ENCODE data around the gene TSPEAR.
"Not testable (repeated sequence)": the region's sequence is repeated elsewhere in the genome, so short reads cannot be mapped to it uniquely, and the experiment has no call there.

TSPEAR gene

GRCh38 chr21:44703731-44704635 is 7.4 kb downstream of the TSPEAR start:
- in situ Hi-C loops (cut with HindIII; ENCODE audit: low sequenced_read_pairs): no loop called here

DNA sequence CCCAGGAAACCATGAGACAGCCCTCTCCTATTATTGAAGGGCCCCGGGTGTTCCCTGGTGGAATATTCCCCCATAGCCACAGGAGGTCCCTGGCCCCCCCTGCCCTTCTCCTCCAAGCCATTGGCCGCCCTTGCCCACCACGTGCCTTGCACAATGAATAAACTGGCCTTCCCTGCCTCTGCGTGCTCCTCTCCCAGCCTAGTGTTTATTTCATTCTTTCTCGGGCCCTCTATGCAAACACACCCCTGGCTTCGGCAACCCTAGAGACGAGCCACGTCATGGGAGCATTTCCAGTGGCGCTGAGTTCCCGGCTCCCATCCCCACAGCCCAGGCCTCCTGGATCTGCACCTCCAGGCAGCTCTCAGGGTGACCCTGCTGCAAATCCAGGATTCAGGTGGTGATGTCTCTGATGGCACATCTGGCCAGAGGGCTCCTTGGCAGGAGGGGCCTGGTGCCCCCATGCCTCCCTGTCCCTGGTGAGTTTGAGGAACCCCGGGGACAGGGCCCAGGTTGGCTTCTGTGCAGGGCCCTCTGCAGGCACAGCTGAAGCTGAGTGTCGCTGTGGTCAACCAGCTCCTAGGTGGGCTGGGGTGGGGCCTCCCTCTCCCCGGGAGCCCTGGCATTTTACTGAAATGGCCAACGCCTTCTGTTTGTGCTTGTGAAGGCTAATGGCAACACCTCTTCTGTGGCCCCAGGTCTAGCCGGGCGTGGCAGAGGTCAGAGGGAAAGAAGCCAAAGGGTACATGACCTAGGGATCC is 8.2 kb downstream of the TSPEAR start:
- in situ Hi-C loops (cut with HindIII; ENCODE audit: low sequenced_read_pairs): no loop called here

DNA sequence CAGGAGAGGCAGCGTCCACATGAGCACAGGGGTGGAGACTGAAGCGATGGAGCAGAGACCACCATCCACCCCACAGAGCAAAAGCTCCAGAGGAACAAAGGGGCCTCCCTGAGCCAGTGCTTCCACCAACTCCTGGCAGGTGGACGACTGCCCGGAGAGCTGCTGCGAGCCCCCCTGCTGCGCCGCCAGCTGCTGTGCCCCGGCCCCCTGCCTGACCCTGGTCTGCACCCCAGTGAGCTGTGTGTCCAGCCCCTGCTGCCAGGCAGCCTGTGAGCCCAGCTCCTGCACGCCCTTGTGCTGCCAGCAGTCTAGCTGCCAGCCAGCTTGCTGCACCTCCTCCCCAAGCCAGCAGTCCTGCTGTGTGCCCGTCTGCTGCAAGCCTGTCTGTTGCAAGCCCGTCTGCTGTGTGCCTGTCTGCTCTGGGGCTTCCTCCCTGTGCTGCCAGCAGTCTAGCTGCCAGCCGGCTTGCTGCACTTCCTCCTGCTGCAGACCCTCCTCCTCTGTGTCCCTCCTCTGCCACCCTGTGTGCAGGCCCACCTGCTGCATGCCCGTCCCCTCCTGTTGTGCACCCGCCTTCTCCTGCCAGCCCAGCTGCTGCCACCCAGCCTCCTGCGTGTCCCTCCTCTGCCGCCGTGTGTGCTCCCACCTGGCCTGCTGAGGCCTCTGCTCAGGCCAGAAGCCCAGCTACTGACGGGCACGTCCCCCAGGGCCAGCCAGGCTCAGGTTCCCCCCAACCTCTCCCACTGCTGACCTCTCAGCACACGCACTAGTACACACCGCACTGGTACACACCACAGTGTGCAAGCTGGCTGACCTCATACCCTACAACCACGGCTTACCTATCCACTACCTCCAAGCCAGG is 9.0 kb downstream of the TSPEAR start:
- in situ Hi-C loops (cut with HindIII; ENCODE audit: low sequenced_read_pairs): no loop called here

DNA sequence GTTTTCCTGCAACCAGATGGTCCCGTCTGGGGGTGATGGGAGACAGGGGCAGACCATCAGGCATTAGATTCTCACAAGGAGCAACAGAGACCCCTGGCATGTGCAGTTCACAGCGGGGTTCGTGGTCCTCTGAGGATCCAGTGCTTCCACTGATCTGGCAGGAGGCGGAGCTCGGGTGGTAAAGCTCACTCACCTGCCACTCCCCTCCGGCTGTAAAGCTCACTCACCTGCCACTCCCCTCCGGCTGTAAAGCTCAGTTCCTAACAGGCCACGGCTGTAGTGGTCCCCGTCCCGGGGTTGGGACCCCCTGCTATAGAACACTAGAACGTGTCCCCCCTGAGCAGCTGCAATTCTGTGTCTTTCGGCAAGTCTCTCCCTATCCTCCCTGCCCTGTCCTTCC is 9.8 kb downstream of the TSPEAR start:
- in situ Hi-C loops (cut with HindIII; ENCODE audit: low sequenced_read_pairs): no loop called here

- in situ Hi-C loops (cut with HindIII; ENCODE audit: low sequenced_read_pairs): no loop called here
These were observed 10.4 kb downstream of the TSPEAR start for GRCh38 chr21:44701023-44701400.

- in situ Hi-C loops (cut with HindIII; ENCODE audit: low sequenced_read_pairs): no loop called here
These were observed 11.0 kb downstream of the TSPEAR start for GRCh38 chr21:44700101-44701022.

GRCh38 chr21:44699502-44700001 is 11.8 kb downstream of the TSPEAR start:
- in situ Hi-C loops (cut with HindIII; ENCODE audit: low sequenced_read_pairs): no loop called here

DNA sequence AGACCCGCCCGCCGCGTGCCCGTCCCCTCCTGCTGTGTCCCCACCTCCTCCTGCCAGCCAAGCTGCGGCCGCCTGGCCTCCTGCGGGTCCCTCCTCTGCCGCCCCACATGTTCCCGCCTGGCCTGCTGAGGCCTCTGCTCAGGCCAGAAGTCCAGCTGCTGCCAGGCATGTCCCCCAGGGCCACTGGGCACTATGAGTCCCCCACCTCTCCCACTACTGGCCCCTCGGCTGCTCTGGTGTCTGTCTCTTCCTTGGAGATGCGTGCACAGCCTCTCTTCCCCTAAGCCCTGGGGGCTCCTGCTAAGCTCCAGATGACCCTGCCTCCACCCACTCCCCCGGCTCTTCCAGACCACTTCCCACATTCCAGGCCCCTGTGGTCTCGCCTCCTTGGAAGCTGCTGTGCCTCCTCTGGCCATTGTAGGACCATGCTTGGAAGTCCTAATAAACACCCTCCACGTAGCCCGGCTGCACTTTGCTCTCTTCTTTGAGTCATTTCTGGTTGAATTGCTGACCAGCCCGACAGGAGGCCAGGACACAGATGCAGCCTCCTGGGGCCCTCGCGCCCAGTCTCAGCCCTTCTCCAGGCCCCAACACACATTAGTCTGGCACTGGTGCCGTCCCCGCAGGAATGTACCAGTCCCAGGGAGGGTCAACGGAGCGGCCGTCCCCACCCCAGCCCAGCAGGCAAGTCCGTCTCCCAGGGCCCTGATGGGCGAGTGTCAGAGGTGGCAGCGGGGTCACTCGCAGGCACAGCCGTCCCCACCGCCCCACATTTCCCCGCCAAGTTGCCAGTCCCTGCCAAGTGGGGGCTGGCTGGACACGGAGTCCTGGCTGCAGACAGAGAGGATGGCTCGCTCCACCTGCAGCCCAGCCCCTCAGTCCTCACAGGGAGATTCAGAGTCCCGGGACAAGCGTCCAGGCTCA is 13.3 kb downstream of the TSPEAR start:
- in situ Hi-C loops (cut with HindIII; ENCODE audit: low sequenced_read_pairs): no loop called here

- in situ Hi-C loops (cut with HindIII; ENCODE audit: low sequenced_read_pairs): not testable (repeated sequence)
These were observed 14.1 kb downstream of the TSPEAR start, which contains the start of gene KRTAP10-12 for GRCh38 chr21:44697172-44697810. Gene KRTAP10-12 (plus strand): TSS chr21:44697172. CDS start chr21:44697202, 30 bp downstream.

GRCh38 chr21:44696572-44696971 is 14.8 kb downstream of the TSPEAR start:
- in situ Hi-C loops (cut with HindIII; ENCODE audit: low sequenced_read_pairs): no loop called here

DNA sequence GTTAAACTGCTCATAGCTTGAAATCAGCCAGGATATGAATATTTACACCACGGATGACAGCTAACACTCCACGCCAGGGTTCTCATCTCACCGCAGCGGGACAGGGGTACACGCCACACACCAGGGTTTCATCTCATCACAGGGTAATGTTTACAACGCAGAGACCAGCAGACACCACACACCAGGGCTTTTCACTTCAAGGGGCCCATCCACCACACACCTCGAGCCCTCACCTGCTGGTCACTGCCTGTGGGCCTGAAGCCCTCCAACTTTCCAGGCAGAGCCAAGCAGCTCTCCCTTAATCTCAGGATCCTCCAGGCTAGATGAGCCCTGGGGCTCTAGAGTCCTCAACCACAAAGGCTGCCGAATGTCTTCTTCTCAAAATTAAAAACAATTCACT is 15.7 kb downstream of the TSPEAR start:
- in situ Hi-C loops (cut with HindIII; ENCODE audit: low sequenced_read_pairs): no loop called here

- in situ Hi-C loops (cut with HindIII; ENCODE audit: low sequenced_read_pairs): no loop called here
These were observed 16.2 kb downstream of the TSPEAR start for GRCh38 chr21:44695184-44695583.

GRCh38 chr21:44694776-44695175 is 16.6 kb downstream of the TSPEAR start:
- in situ Hi-C loops (cut with HindIII; ENCODE audit: low sequenced_read_pairs): no loop called here

DNA sequence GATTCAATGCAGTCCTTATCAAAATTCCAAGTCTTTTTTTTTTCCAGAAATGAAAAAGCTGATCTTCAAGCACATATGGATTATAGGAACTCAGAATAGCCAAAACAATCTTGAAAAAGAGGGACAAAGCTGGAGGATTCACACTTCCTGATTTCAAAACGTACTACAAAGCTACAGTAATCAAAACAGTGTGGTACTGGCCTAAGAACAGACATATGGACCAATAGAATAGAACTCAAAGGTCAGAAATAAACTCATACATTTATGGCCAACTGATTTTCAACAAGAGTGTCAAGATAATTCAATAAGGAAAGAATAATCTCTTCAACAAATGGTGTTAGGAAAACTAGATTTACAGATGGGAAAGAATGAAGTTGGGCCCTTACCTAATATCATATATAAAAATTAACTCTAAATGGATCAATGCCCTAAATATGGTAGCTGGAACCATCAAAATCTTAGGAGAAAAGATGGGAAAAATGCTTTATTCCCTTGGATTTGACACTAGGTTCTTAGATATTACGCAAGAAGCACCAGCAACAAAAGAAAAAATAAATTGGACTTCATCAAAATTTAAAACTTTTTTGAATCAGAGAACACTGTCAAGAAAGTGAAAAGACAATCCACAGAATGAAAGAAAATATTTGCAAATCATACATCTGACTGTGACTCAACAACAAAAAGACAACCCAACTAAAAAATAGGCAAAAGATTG is 18.4 kb downstream of the TSPEAR start:
- in situ Hi-C loops (cut with HindIII; ENCODE audit: low sequenced_read_pairs): no loop called here

DNA sequence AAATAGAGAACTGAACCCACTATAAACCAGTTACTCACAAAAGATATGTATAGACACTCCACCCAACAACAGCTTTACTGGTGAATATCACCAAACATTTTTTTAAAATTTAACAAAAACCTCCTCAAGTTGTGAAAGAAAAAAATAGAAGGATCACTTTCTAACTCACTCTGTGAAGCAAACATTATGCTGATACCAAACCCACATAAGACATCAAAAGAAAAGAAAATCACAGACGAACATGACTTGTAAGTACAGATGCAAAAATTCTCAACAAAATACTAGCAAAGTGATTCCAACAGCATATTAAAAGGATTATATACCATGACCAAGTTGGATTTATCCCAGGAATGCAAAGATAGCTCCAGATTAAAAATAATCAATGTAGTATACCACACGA is 19.7 kb downstream of the TSPEAR start:
- in situ Hi-C loops (cut with HindIII; ENCODE audit: low sequenced_read_pairs): no loop called here

- in situ Hi-C loops (cut with HindIII; ENCODE audit: low sequenced_read_pairs): not testable (repeated sequence)
These were observed 21.6 kb downstream of the TSPEAR start for GRCh38 chr21:44689740-44690139.

DNA sequence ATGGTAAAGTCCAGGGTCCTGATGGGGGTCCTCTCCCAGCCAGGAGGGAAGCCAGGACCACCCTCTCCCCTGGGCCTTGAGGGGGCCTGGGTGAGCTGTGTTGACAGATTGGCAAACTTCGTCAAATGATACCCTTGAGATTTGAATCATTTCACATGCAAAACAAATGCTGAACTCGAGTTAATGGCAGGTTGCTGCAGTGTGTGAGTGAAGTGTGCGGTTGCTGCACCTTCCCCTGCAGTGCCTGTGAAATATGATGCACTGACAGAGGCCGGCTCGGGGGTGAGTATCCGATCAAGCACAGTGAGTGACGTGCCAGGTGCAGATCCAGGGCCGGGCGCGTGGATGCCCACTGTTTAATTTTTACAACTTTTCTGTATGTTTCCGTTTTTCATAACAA is 23.7 kb downstream of the TSPEAR start:
- in situ Hi-C loops (cut with HindIII; ENCODE audit: low sequenced_read_pairs): no loop called here

All from DLD1 (cell line).